Thyroid gland (tissue), 4 donors: ENCODE data around the gene GTPBP4.

ENCODE experiments used
- POLR2A ChIP-seq, 2 donors: fragments of 450-650 bp; IDR thresholded peaks; one replicate each; pipeline ENCODE4 v1.6.1; 2017; ENCODE audit warnings: antibody characterized with exemption in 2 of 2, mild to moderate bottlenecking in 2 of 2, moderate library complexity in 1 of 2
- TF ChIP-seq, protein P1 (sequence below), 6 experiments: fragments of 200-600 bp in 3 of 6; fragments of 450-650 bp in 3 of 6; sonication (generic) in 3 of 6; IDR thresholded peaks; one replicate each; pipeline ENCODE4 v1.5.1; 2016 to 2019; ENCODE audit warnings: antibody characterized with exemption in 6 of 6, mild to moderate bottlenecking in 2 of 6, inconsistent platforms in 1 of 6, moderate library complexity in 1 of 6

DNA sequence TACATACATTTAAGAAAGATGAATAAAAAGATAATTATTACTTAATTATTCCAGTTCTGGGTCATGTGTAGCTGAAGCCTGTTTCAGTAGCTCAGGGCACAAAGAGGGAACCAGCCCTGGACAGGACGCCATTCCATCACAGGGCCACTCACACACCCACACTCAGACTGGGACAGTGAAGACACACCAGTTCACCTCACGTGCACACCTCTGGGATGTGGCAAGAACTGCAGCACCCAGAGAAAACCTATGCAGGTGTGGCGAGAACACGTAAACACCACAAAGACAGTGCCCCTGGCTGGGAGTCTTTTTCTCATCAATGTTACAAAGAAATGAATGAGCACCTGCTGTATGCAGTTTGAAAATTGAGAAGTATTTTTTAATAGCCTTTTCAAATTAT is 62.3 kb downstream of the GTPBP4 start:
- TF ChIP-seq, protein P1, sequence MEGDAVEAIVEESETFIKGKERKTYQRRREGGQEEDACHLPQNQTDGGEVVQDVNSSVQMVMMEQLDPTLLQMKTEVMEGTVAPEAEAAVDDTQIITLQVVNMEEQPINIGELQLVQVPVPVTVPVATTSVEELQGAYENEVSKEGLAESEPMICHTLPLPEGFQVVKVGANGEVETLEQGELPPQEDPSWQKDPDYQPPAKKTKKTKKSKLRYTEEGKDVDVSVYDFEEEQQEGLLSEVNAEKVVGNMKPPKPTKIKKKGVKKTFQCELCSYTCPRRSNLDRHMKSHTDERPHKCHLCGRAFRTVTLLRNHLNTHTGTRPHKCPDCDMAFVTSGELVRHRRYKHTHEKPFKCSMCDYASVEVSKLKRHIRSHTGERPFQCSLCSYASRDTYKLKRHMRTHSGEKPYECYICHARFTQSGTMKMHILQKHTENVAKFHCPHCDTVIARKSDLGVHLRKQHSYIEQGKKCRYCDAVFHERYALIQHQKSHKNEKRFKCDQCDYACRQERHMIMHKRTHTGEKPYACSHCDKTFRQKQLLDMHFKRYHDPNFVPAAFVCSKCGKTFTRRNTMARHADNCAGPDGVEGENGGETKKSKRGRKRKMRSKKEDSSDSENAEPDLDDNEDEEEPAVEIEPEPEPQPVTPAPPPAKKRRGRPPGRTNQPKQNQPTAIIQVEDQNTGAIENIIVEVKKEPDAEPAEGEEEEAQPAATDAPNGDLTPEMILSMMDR (IDR thresholded peaks at IDR 0.05) = no peak
- no peak for TF ChIP-seq POLR2A (IDR thresholded peaks at IDR 0.05)
